ENCODE measurements around the gene SRRD. TPM values are rescaled to one million over a fixed set of nuclear protein-coding genes. Genes with fewer than 3 reads are reported as not detected.
"Not testable (repeated sequence)": the region's sequence is repeated elsewhere in the genome, so short reads cannot be mapped to it uniquely, and the experiment has no call there.

SRRD gene
- total and polyA plus RNA-seq, 9 donors, result 7.3 to 25.2 (median 18.4) TPM

GRCh38 chr22:26437694-26438392 lies 45.8 kb upstream of the SRRD start:
- Histone ChIP-seq H3K9me3 (no peaks in the 10 kb centered on the region), H3K4me1 (ENCODE audit: insufficient read depth) (no peaks in the 10 kb centered on the region), H3K27ac (no peak overlapping the region), H3K4me3 (no peak overlapping the region), H3K27me3 (no peaks in the 10 kb centered on the region), H3K36me3 (no peaks in the 10 kb centered on the region)
- intact Hi-C loops (cut with DNase I), result no loop called here
- WGBS, 3 donors, result 75 to 83% (median 83%) methylated on average over 14 of the region's 14 CpGs
- DNase-seq, result no peak
- TF ChIP-seq EP300 (IDR thresholded peaks at IDR 0.05) (no peak), CTCF (IDR thresholded peaks at IDR 0.05) (no peak), POLR2A (IDR thresholded peaks at IDR 0.05) (no peak)

GRCh38 chr22:26438776-26439175 lies 44.9 kb upstream of the SRRD start:
- H3K36me3 ChIP-seq; H3K27me3 ChIP-seq; intact Hi-C loops (cut with DNase I); DNase-seq; H3K9me3 ChIP-seq; H3K27ac ChIP-seq; H3K4me3 ChIP-seq; H3K4me1 ChIP-seq (ENCODE audit: insufficient read depth): not testable (repeated sequence)
- 87 to 96% (median 90%) methylated on average over 3 of the region's 3 CpGs for WGBS, 3 donors

GRCh38 chr22:26439559-26439958 lies 44.1 kb upstream of the SRRD start:
- Histone ChIP-seq H3K36me3 (no peaks in the 10 kb centered on the region), H3K9me3 (no peaks in the 10 kb centered on the region), H3K27me3 (no peaks in the 10 kb centered on the region), H3K4me1 (ENCODE audit: insufficient read depth) (no peaks in the 10 kb centered on the region), H3K27ac (no peak overlapping the region), H3K4me3 (no peak overlapping the region)
- 84 to 87% (median 84%) methylated on average over 3 of the region's 3 CpGs for WGBS, 3 donors
- TF ChIP-seq CTCF (IDR thresholded peaks at IDR 0.05) (no peak), EP300 (IDR thresholded peaks at IDR 0.05) (no peak), POLR2A (IDR thresholded peaks at IDR 0.05) (no peak)
- no peak for DNase-seq
- intact Hi-C loops (cut with DNase I), result no loop called here

GRCh38 chr22:26442086-26442756 lies 41.5 kb upstream of the SRRD start:
- Histone ChIP-seq H3K4me3 (no peak overlapping the region), H3K9me3 (no peaks in the 10 kb centered on the region), H3K36me3 (no peaks in the 10 kb centered on the region), H3K27me3 (no peaks in the 10 kb centered on the region), H3K27ac (no peak overlapping the region), H3K4me1 (ENCODE audit: insufficient read depth) (no peaks in the 10 kb centered on the region)
- 84 to 88% (median 85%) methylated on average over 4 of the region's 4 CpGs for WGBS, 3 donors
- intact Hi-C loops (cut with DNase I), result no loop called here
- DNase-seq, result no peak
- TF ChIP-seq EP300 (IDR thresholded peaks at IDR 0.05) (no peak), CTCF (IDR thresholded peaks at IDR 0.05) (no peak), POLR2A (IDR thresholded peaks at IDR 0.05) (no peak)
